ENCODE measurements around the gene LGALS7B. TPM values are rescaled to one million over a fixed set of nuclear protein-coding genes. Genes with fewer than 3 reads are reported as not detected.
"Not testable (repeated sequence)": the region's sequence is repeated elsewhere in the genome, so short reads cannot be mapped to it uniquely, and the experiment has no call there.

Gene LGALS7B
- total and polyA plus RNA-seq, 2 donors (not counting 1 experiment from before 2014, with no cell fraction given): not detected

DNA sequence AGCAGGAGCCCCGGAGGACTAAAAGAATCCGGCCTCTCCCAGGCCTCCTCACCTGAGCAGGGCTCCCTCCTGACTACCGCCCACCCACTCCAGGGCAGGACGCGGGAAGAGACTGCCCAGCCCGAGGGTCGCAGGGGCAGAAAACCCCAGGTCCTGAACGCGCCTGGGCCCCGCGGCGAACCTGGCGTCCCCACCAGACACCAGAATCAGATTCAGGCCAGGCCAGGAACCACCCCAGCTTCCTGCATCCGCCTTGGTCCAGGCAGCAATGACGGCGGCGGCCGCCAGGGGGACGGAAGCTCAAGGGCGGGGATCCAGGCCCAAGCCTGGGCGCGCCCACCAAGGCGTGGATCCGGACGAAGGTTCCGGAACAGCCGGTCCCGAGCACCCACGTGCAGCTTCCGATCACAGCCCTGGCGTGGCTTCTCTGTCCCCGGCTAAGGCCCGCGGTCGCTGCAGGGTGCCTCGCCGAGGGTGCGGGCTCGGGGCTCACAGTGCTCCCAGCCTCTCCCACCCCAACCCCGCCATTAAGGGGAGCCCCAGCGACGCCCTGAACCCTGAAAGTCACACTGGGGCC, 19.3 kb upstream of the LGALS7B start:
- Histone ChIP-seq H3K4me2 (replicated peaks; ENCODE audit: low read depth, low read length, poor library complexity, severe bottlenecking) (peak overlapping the region; percentile 77), H3K9ac (ENCODE audit: low read length) (peak overlapping the region; percentile 62), H3K27ac (ENCODE audit: low read length in 2 of 2) (peak overlapping the region; percentile 75 to 77), H3K79me2 (ENCODE audit: control insufficient read depth, insufficient read depth, low read length) (no peaks in the 10 kb centered on the region), H3K9me3 (ENCODE audit: control extremely low read depth in 1 of 3, control insufficient read depth in 2 of 3, insufficient read depth in 1 of 3, low read length in 2 of 3) (peaks cover 0 to 5% (median 0%) of the 10 kb centered on the region in 3 donors), H3K27me3 (replicated peaks in 1 of 4; ENCODE audit: control extremely low read depth in 1 of 4, control insufficient read depth in 3 of 4, insufficient read depth in 4 of 4, low read length in 3 of 4) (no peaks in the 10 kb centered on the region), H4K20me1 (ENCODE audit: control insufficient read depth, insufficient read depth, low read length, poor library complexity, severe bottlenecking) (no peaks in the 10 kb centered on the region), H2AFZ (ENCODE audit: insufficient read depth, low read depth, low read length, poor library complexity, severe bottlenecking) (peak overlapping the region; percentile 91), H3K36me3 (replicated peaks in 1 of 2; ENCODE audit: control extremely low read depth in 1 of 2, control insufficient read depth in 1 of 2, extremely low read depth in 1 of 2, insufficient read depth in 2 of 2, low read length in 1 of 2) (no peaks in the 10 kb centered on the region), H3K4me1 (ENCODE audit: control insufficient read depth in 2 of 2, insufficient read depth in 2 of 2, low read length in 2 of 2) (peaks cover 6 to 12% of the 10 kb centered on the region in 2 donors), H3K4me3 (ENCODE audit: control extremely low read depth in 1 of 5, extremely low read depth in 1 of 5, insufficient read depth in 1 of 5, low read depth in 2 of 5, low read length in 4 of 5) (peak overlapping the region in 4 of 5 experiments; percentile 40 to 59 (median 47))
- ChIA-PET POLR2A (interaction anchor here (0.5 to 2.0 kb wide), 15 partner anchors 13 to 161 kb away, joined by 3 to 17 read pairs (median 5); partner anchors contain the start of genes ECH1, EIF3K, MRPS12 and SARS2), CTCF (interaction anchor here (0.8 to 2.0 kb wide), 27 partner anchors 9 to 367 kb away, joined by 3 to 24 read pairs (median 5); partner anchors contain the start of genes ECH1, EIF3K, FAM98C and MRPS12)
- TF ChIP-seq, protein P1, sequence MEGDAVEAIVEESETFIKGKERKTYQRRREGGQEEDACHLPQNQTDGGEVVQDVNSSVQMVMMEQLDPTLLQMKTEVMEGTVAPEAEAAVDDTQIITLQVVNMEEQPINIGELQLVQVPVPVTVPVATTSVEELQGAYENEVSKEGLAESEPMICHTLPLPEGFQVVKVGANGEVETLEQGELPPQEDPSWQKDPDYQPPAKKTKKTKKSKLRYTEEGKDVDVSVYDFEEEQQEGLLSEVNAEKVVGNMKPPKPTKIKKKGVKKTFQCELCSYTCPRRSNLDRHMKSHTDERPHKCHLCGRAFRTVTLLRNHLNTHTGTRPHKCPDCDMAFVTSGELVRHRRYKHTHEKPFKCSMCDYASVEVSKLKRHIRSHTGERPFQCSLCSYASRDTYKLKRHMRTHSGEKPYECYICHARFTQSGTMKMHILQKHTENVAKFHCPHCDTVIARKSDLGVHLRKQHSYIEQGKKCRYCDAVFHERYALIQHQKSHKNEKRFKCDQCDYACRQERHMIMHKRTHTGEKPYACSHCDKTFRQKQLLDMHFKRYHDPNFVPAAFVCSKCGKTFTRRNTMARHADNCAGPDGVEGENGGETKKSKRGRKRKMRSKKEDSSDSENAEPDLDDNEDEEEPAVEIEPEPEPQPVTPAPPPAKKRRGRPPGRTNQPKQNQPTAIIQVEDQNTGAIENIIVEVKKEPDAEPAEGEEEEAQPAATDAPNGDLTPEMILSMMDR (IDR thresholded peaks at IDR 0.05): peak; percentile 86
- no peak for TF ChIP-seq EZH2 (IDR thresholded peaks at IDR 0.05; ENCODE audit: borderline replicate concordance, insufficient read depth, low read depth, low read length, poor library complexity, severe bottlenecking)
- Mint-ChIP-seq H3K27me3 (no peaks in the 10 kb centered on the region), H3K27ac (peak overlapping the region; percentile 89), H3K4me3 (peak overlapping the region; percentile 81), H3K4me1 (peaks cover 11% of the 10 kb centered on the region), H3K9me3 (ENCODE audit: insufficient read depth) (no peaks in the 10 kb centered on the region)
- DNase-seq (peak; percentile 95), ATAC-seq (ENCODE audit: low read depth) (peak; percentile 91)
- 7% methylated on average over 42 of the region's 42 CpGs for WGBS (ENCODE audit: insufficient coverage)
- intact Hi-C loops (cut with micrococcal nuclease): loop anchor here (2.0 to 5.0 kb wide), 4 partner anchors 37 to 161 kb away; partner anchors contain the start of genes ECH1, MRPS12 and SARS2

GRCh38 chr19:38770228-38770948, 18.6 kb upstream of the LGALS7B start:
- H3K27me3 ChIP-seq (replicated peaks in 1 of 4; ENCODE audit: control extremely low read depth in 1 of 4, control insufficient read depth in 3 of 4, insufficient read depth in 4 of 4, low read length in 3 of 4); H3K79me2 ChIP-seq (ENCODE audit: control insufficient read depth, insufficient read depth, low read length); H3K27me3 Mint-ChIP-seq; H3K9me3 Mint-ChIP-seq (ENCODE audit: insufficient read depth); H3K36me3 ChIP-seq (replicated peaks in 1 of 2; ENCODE audit: control extremely low read depth in 1 of 2, control insufficient read depth in 1 of 2, extremely low read depth in 1 of 2, insufficient read depth in 2 of 2, low read length in 1 of 2); H4K20me1 ChIP-seq (ENCODE audit: control insufficient read depth, insufficient read depth, low read length, poor library complexity, severe bottlenecking); DNase-seq; ATAC-seq (ENCODE audit: low read depth); H3K27ac Mint-ChIP-seq; H3K9me3 ChIP-seq (ENCODE audit: control extremely low read depth in 1 of 3, control insufficient read depth in 2 of 3, insufficient read depth in 1 of 3, low read length in 2 of 3): not testable (repeated sequence)
- WGBS (ENCODE audit: insufficient coverage): 5% methylated on average over 13 of the region's 58 CpGs
- H3K4me2 ChIP-seq (replicated peaks; ENCODE audit: low read depth, low read length, poor library complexity, severe bottlenecking): peak overlapping the region; percentile 77
- POLR2A ChIA-PET: interaction anchor here (0.8 to 2.0 kb wide), 8 partner anchors 33 to 160 kb away, joined by 3 to 17 read pairs (median 7); partner anchors contain the start of genes ECH1, EIF3K, MRPS12 and SARS2
- intact Hi-C loops (cut with micrococcal nuclease): loop anchor here (2.0 kb wide), 1 partner anchor 60 kb away; the partner anchor contains the start of gene ECH1
- H3K27ac ChIP-seq (ENCODE audit: low read length in 2 of 2): peak overlapping the region; percentile 31 to 75
- peak overlapping the region; percentile 91 for H2AFZ ChIP-seq (ENCODE audit: insufficient read depth, low read depth, low read length, poor library complexity, severe bottlenecking)
- Mint-ChIP-seq H3K4me1 (peaks cover 11% of the 10 kb centered on the region), H3K4me3 (peak overlapping the region; percentile 81)
- CTCF ChIA-PET: interaction anchor here (1.0 to 2.0 kb wide), 22 partner anchors 8 to 367 kb away, joined by 3 to 24 read pairs (median 6); partner anchors contain the start of genes ECH1, EIF3K, FAM98C and MRPS12
- peak overlapping the region; percentile 62 for H3K9ac ChIP-seq (ENCODE audit: low read length)
- H3K4me3 ChIP-seq (ENCODE audit: control extremely low read depth in 1 of 5, extremely low read depth in 1 of 5, insufficient read depth in 1 of 5, low read depth in 2 of 5, low read length in 4 of 5): peak overlapping the region in 4 of 5 experiments; percentile 40 to 59 (median 47)
- H3K4me1 ChIP-seq (ENCODE audit: control insufficient read depth in 2 of 2, insufficient read depth in 2 of 2, low read length in 2 of 2): peaks cover 6 to 12% of the 10 kb centered on the region in 2 donors

- H3K4me1 ChIP-seq (ENCODE audit: control insufficient read depth in 2 of 2, insufficient read depth in 2 of 2, low read length in 2 of 2): peaks cover 6 to 12% of the 10 kb centered on the region in 2 donors
- H3K27me3 ChIP-seq (replicated peaks in 1 of 4; ENCODE audit: control extremely low read depth in 1 of 4, control insufficient read depth in 3 of 4, insufficient read depth in 4 of 4, low read length in 3 of 4); H3K27ac ChIP-seq (ENCODE audit: low read length in 2 of 2); H3K4me3 ChIP-seq (ENCODE audit: control extremely low read depth in 1 of 5, extremely low read depth in 1 of 5, insufficient read depth in 1 of 5, low read depth in 2 of 5, low read length in 4 of 5); DNase-seq; CTCF ChIA-PET; H3K4me2 ChIP-seq (replicated peaks; ENCODE audit: low read depth, low read length, poor library complexity, severe bottlenecking); H3K9me3 Mint-ChIP-seq (ENCODE audit: insufficient read depth); H3K4me3 Mint-ChIP-seq; H3K27ac Mint-ChIP-seq; H3K27me3 Mint-ChIP-seq; H3K9ac ChIP-seq (ENCODE audit: low read length); H3K9me3 ChIP-seq (ENCODE audit: control extremely low read depth in 1 of 3, control insufficient read depth in 2 of 3, insufficient read depth in 1 of 3, low read length in 2 of 3); POLR2A ChIA-PET; H2AFZ ChIP-seq (ENCODE audit: insufficient read depth, low read depth, low read length, poor library complexity, severe bottlenecking); H4K20me1 ChIP-seq (ENCODE audit: control insufficient read depth, insufficient read depth, low read length, poor library complexity, severe bottlenecking); H3K79me2 ChIP-seq (ENCODE audit: control insufficient read depth, insufficient read depth, low read length); H3K36me3 ChIP-seq (replicated peaks in 1 of 2; ENCODE audit: control extremely low read depth in 1 of 2, control insufficient read depth in 1 of 2, extremely low read depth in 1 of 2, insufficient read depth in 2 of 2, low read length in 1 of 2): not testable (repeated sequence)
- peaks cover 11% of the 10 kb centered on the region for H3K4me1 Mint-ChIP-seq
- WGBS (ENCODE audit: insufficient coverage): no CpG with 5 or more reads among the region's 22 CpGs
- ATAC-seq (ENCODE audit: low read depth): peak; percentile 68
- intact Hi-C loops (cut with micrococcal nuclease): loop anchor here (2.0 kb wide), 1 partner anchor 60 kb away; the partner anchor contains the start of gene ECH1
Measured at GRCh38 chr19:38770949-38771275, 18.1 kb upstream of the LGALS7B start.

Measured in B cell (primary cell).